Loucy (cell line): Measurements from ENCODE around the gene CCDC138.

Source experiments
- CTCF ChIP-seq: fragments of 200-600 bp; sonication (generic); conservative IDR thresholded peaks from 2 replicates; pipeline ENCODE4 v1.5.1; 2014; ENCODE audit warnings: mild to moderate bottlenecking, antibody characterized with exemption, low read length
- EZH2phosphoT487 ChIP-seq: fragments of 200-600 bp; IDR thresholded peaks from 2 replicates; pipeline ENCODE4 v1.6.1; 2018; ENCODE audit warnings: antibody characterized with exemption, mild to moderate bottlenecking, moderate library complexity, borderline replicate concordance

- TF ChIP-seq CTCF, result no peak
- no peak for TF ChIP-seq EZH2phosphoT487
Observed at GRCh38 chr2:108847000-108847399, 60.4 kb downstream of the CCDC138 start.
